VCaP (cell line): ENCODE data around the gene ZNF213.

Experiments
- H3K27ac ChIP-seq: fragments of 450-650 bp; 2 replicates; pipeline ENCODE4 v1.5.1; 2017
- CTCF ChIP-seq: fragments of 450-650 bp; conservative IDR thresholded peaks from 2 replicates; pipeline ENCODE4 v1.5.1; 2017; ENCODE audit warnings: mild to moderate bottlenecking, moderate library complexity

Gene ZNF213

DNA sequence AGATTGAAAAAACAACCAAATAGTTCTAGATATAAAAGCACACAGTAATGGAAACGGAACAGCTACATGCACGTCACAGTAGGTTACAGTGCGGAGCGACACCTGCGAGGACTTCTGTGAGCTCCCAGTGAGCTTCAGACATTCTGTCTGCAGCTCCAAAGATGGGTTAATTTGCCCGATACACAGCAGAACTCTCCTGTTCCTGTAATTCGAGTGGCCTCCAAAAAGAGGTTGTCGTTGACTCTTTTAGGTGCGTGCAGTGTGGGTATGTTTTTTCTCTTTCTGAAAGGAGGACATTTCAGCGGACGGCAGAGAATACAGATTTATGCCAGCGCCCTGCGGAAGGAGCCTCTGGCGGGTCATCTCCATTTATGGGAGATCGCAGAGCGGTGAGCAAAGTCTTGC, 56.1 kb downstream of the ZNF213 start:
- TF ChIP-seq CTCF: no peak
- H3K27ac ChIP-seq: no peak overlapping the region
